SK-N-SH treated with all-trans-retinoic acid at 6 μM for 48 hours (cell line): ENCODE results near the gene HRH3.

ENCODE experiments used
- ATAC-seq: fragments of 200-7000 bp; cut with Tn5 transposase; 3 replicates; pipeline ENCODE4 v1.9.1; 2020; ENCODE audit warnings: mild to moderate bottlenecking, moderate library complexity
- ARNTL ChIP-seq: fragments of 450-650 bp; formaldehyde crosslinking; IDR thresholded peaks from 2 replicates; pipeline ENCODE4 v1.5.0; 2020; ENCODE audit warnings: low read depth, mild to moderate bottlenecking, moderate library complexity, borderline replicate concordance
- BACH2 ChIP-seq: fragments of 250-450 bp; sonication (Bioruptor Pico); IDR thresholded peaks from 2 replicates; pipeline ENCODE4 v1.9.0; 2021; ENCODE audit warnings: mild to moderate bottlenecking, borderline replicate concordance
- CSDC2 ChIP-seq: fragments of 250-450 bp; sonication (Bioruptor Pico); IDR thresholded peaks from 2 replicates; pipeline ENCODE4 v1.5.0; 2020; ENCODE audit warnings: mild to moderate bottlenecking, moderate library complexity
- ESRRG ChIP-seq: fragments of 250-450 bp; sonication (Bioruptor Pico); IDR thresholded peaks from 2 replicates; pipeline ENCODE4 v1.6.1; 2021; ENCODE audit warnings: mild to moderate bottlenecking
- GLIS3 ChIP-seq: fragments of 250-450 bp; sonication (Bioruptor Pico); IDR thresholded peaks from 2 replicates; pipeline ENCODE4 v1.5.0; 2020; ENCODE audit warnings: mild to moderate bottlenecking, moderate library complexity
- ISL1 ChIP-seq: fragments of 250-450 bp; sonication (Bioruptor Pico); IDR thresholded peaks from 2 replicates; pipeline ENCODE4 v2.1.2; 2022; ENCODE audit warnings: mild to moderate bottlenecking, moderate library complexity
- OSR1 ChIP-seq: fragments of 250-450 bp; sonication (Bioruptor Pico); IDR thresholded peaks from 2 replicates; pipeline ENCODE4 v1.8.0; 2022; ENCODE audit warnings: moderate library complexity, mild to moderate bottlenecking, inconsistent platforms
- PPARA ChIP-seq: fragments of 250-450 bp; sonication (Bioruptor Pico); IDR thresholded peaks from 2 replicates; pipeline ENCODE4 v1.5.0; 2020; ENCODE audit warnings: mild to moderate bottlenecking, borderline replicate concordance
- RARB ChIP-seq: fragments of 250-450 bp; sonication (Bioruptor Pico); IDR thresholded peaks from 2 replicates; pipeline ENCODE4 v1.8.0; 2021; ENCODE audit warnings: mild to moderate bottlenecking, moderate library complexity
- SNAI2 ChIP-seq: fragments of 250-450 bp; sonication (Bioruptor Pico); IDR thresholded peaks from 2 replicates; pipeline ENCODE4 v1.5.0; 2020; ENCODE audit warnings: mild to moderate bottlenecking, moderate library complexity
- TCF4 ChIP-seq: fragments of 250-450 bp; sonication (Bioruptor Pico); IDR thresholded peaks from 2 replicates; pipeline ENCODE4 v1.8.0; 2021; ENCODE audit warnings: mild to moderate bottlenecking, moderate library complexity, borderline replicate concordance
- TOX ChIP-seq: fragments of 250-450 bp; sonication (Bioruptor Pico); IDR thresholded peaks from 2 replicates; pipeline ENCODE4 v1.8.0; 2021; ENCODE audit warnings: mild to moderate bottlenecking, moderate library complexity, borderline replicate concordance
- ZC3H10 ChIP-seq: fragments of 250-450 bp; sonication (Bioruptor Pico); IDR thresholded peaks from 2 replicates; pipeline ENCODE4 v1.5.1; 2021; ENCODE audit warnings: mild to moderate bottlenecking, moderate library complexity
- ZFP3 ChIP-seq: fragments of 250-450 bp; sonication (Bioruptor Pico); IDR thresholded peaks from 2 replicates; pipeline ENCODE4 v1.5.0; 2020; ENCODE audit warnings: mild to moderate bottlenecking, moderate library complexity
- ZFP30 ChIP-seq: fragments of 450-650 bp; formaldehyde crosslinking; IDR thresholded peaks from 2 replicates; pipeline ENCODE4 v1.5.0; 2022; ENCODE audit warnings: mild to moderate bottlenecking, moderate library complexity
- ZNF565 ChIP-seq: fragments of 450-650 bp; formaldehyde crosslinking; conservative IDR thresholded peaks from 2 replicates; pipeline ENCODE4 v1.5.0; 2020; ENCODE audit warnings: low read depth, mild to moderate bottlenecking, moderate library complexity
- ZNF70 ChIP-seq: fragments of 450-650 bp; formaldehyde crosslinking; IDR thresholded peaks from 2 replicates; pipeline ENCODE4 v1.5.0; 2020; ENCODE audit warnings: mild to moderate bottlenecking, moderate library complexity
- ZNF8 ChIP-seq: fragments of 450-650 bp; formaldehyde crosslinking; IDR thresholded peaks from 2 replicates; pipeline ENCODE4 v1.5.0; 2020; ENCODE audit warnings: mild to moderate bottlenecking, moderate library complexity
- TF ChIP-seq, protein P1 (sequence below): fragments of 250-450 bp; sonication (Bioruptor Pico); IDR thresholded peaks from 2 replicates; pipeline ENCODE4 v1.5.1; 2021; ENCODE audit warnings: mild to moderate bottlenecking, moderate library complexity
- TF ChIP-seq, protein P2 (sequence below): fragments of 250-450 bp; sonication (Bioruptor Pico); IDR thresholded peaks from 2 replicates; pipeline ENCODE4 v1.8.0; 2020; ENCODE audit warnings: mild to moderate bottlenecking, moderate library complexity, borderline replicate concordance
- TF ChIP-seq, protein P3 (sequence below): fragments of 250-450 bp; sonication (Bioruptor Pico); IDR thresholded peaks from 2 replicates; pipeline ENCODE4 v1.5.1; 2020; ENCODE audit warnings: low read depth, mild to moderate bottlenecking, moderate library complexity
- TF ChIP-seq, protein P4 (sequence below): fragments of 250-450 bp; sonication (Bioruptor Pico); IDR thresholded peaks from 2 replicates; pipeline ENCODE4 v1.5.0; 2020; ENCODE audit warnings: mild to moderate bottlenecking, moderate library complexity

HRH3 gene

DNA sequence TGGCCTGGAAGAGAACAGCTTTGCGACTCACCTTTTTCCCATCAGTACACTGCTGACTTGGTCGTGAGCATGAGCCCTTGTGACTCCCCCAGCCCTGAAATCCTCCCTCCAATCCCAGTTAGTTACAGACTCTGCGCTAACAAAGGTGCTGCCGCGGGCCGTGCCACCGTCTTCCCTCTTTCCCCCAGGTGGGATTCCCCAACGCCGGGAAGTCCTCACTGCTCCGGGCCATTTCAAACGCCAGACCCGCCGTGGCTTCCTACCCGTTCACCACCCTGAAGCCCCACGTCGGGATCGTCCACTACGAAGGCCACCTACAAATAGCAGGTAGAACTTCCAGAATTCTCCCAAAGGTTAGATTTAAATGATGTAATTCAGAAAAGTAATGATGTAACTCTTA is 21.1 kb downstream of the HRH3 start:
- no peak for ATAC-seq
- TF ChIP-seq ARNTL (CRISPR knock-in tag) (no peak), ZNF8 (CRISPR knock-in tag) (no peak), ZFP3 (CRISPR knock-in tag) (no peak), GLIS3 (CRISPR knock-in tag) (no peak), ZNF565 (no peak), TOX (CRISPR knock-in tag) (no peak), ZNF70 (no peak), PPARA (CRISPR knock-in tag) (no peak), CSDC2 (CRISPR knock-in tag) (no peak), ISL1 (CRISPR knock-in tag) (no peak), ESRRG (CRISPR knock-in tag) (no peak), ZFP30 (CRISPR knock-in tag) (no peak), TCF4 (no peak)
- TF ChIP-seq, protein P1, sequence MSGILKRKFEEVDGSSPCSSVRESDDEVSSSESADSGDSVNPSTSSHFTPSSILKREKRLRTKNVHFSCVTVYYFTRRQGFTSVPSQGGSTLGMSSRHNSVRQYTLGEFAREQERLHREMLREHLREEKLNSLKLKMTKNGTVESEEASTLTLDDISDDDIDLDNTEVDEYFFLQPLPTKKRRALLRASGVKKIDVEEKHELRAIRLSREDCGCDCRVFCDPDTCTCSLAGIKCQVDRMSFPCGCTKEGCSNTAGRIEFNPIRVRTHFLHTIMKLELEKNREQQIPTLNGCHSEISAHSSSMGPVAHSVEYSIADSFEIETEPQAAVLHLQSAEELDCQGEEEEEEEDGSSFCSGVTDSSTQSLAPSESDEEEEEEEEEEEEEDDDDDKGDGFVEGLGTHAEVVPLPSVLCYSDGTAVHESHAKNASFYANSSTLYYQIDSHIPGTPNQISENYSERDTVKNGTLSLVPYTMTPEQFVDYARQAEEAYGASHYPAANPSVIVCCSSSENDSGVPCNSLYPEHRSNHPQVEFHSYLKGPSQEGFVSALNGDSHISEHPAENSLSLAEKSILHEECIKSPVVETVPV = no peak
- TF ChIP-seq, protein P2, sequence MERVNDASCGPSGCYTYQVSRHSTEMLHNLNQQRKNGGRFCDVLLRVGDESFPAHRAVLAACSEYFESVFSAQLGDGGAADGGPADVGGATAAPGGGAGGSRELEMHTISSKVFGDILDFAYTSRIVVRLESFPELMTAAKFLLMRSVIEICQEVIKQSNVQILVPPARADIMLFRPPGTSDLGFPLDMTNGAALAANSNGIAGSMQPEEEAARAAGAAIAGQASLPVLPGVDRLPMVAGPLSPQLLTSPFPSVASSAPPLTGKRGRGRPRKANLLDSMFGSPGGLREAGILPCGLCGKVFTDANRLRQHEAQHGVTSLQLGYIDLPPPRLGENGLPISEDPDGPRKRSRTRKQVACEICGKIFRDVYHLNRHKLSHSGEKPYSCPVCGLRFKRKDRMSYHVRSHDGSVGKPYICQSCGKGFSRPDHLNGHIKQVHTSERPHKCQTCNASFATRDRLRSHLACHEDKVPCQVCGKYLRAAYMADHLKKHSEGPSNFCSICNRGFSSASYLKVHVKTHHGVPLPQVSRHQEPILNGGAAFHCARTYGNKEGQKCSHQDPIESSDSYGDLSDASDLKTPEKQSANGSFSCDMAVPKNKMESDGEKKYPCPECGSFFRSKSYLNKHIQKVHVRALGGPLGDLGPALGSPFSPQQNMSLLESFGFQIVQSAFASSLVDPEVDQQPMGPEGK (CRISPR knock-in tag) = no peak

DNA sequence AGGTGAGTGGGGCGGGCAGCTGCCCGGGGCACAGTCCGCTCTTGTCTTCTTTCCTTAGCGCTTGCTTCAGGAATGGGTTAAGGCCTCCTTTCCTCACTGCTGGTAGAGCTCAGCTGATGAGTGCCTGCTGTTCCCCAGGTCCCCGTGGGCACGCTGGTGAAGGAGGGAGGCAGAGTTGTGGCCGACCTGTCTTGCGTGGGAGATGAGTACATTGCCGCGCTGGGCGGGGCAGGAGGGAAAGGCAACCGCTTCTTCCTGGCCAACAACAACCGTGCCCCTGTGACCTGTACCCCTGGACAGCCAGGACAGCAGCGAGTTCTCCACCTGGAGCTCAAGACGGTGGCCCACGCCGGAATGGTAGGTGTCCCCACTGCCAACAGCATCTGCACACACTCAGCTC is 21.6 kb downstream of the HRH3 start:
- TF ChIP-seq ZNF70 (no peak), CSDC2 (CRISPR knock-in tag) (no peak), TCF4 (no peak), ZFP3 (CRISPR knock-in tag) (no peak), ISL1 (CRISPR knock-in tag) (no peak), SNAI2 (CRISPR knock-in tag) (no peak), ZFP30 (CRISPR knock-in tag) (no peak), BACH2 (CRISPR knock-in tag) (no peak), OSR1 (CRISPR knock-in tag) (no peak)
- TF ChIP-seq, protein P1 = no peak
- no peak; the same call in 2 of the 3 replicates for ATAC-seq

DNA sequence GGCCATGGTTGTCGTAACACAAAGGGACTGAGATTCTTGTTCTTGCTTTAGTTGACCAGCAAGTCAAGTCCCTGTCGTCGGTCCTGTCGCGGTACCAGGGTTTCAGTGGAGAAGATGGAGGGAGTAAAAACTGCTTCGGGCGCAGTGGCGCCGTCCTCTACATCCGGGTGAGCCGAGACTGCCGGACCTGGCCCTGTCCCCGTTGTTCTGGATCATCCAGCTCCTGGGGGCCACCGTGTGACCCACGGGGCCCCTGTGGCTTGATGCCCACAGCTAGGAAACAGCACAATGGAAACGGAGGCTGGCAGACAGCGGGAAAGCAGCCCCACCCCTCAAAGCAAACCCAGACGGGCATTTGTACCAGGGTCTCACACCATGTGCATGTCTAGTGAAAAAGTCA is 22.3 kb downstream of the HRH3 start:
- no peak for TF ChIP-seq ZFP30 (CRISPR knock-in tag)
- TF ChIP-seq ZFP3 (CRISPR knock-in tag) = no peak
- no peak for TF ChIP-seq BACH2 (CRISPR knock-in tag)
- no peak for TF ChIP-seq ZNF8 (CRISPR knock-in tag)
- no peak for ATAC-seq

DNA sequence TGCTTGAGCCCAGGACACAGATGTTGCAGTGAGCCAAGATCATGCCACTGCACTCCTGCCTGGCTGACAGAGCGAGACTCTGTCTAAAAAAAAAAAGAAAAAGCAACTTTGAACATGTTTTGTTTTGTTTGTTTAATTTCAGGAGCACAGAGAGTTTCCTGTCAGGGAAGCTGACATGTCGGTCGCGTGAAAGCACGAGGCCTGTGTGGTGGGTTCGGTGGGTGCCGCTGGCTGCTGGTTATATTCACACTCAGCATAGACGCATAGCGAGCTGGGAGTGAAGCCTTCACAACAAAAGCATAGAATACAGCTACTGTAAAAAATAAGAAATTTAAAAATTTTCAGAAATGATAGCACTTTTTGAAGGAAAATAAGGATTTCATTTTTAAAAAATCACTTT is 22.8 kb downstream of the HRH3 start:
- no peak for ATAC-seq
- TF ChIP-seq GLIS3 (CRISPR knock-in tag) (no peak), RARB (CRISPR knock-in tag) (no peak), SNAI2 (CRISPR knock-in tag) (no peak), ESRRG (CRISPR knock-in tag) (no peak), ARNTL (CRISPR knock-in tag) (no peak), ZFP30 (CRISPR knock-in tag) (no peak), ZNF8 (CRISPR knock-in tag) (no peak), PPARA (CRISPR knock-in tag) (no peak), ISL1 (CRISPR knock-in tag) (no peak), OSR1 (CRISPR knock-in tag) (no peak), ZC3H10 (CRISPR knock-in tag) (no peak), TOX (CRISPR knock-in tag) (no peak), ZFP3 (CRISPR knock-in tag) (no peak)
- TF ChIP-seq, protein P3, sequence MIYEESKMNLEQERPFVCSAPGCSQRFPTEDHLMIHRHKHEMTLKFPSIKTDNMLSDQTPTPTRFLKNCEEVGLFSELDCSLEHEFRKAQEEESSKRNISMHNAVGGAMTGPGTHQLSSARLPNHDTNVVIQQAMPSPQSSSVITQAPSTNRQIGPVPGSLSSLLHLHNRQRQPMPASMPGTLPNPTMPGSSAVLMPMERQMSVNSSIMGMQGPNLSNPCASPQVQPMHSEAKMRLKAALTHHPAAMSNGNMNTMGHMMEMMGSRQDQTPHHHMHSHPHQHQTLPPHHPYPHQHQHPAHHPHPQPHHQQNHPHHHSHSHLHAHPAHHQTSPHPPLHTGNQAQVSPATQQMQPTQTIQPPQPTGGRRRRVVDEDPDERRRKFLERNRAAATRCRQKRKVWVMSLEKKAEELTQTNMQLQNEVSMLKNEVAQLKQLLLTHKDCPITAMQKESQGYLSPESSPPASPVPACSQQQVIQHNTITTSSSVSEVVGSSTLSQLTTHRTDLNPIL (CRISPR knock-in tag) = no peak
- TF ChIP-seq, protein P4, sequence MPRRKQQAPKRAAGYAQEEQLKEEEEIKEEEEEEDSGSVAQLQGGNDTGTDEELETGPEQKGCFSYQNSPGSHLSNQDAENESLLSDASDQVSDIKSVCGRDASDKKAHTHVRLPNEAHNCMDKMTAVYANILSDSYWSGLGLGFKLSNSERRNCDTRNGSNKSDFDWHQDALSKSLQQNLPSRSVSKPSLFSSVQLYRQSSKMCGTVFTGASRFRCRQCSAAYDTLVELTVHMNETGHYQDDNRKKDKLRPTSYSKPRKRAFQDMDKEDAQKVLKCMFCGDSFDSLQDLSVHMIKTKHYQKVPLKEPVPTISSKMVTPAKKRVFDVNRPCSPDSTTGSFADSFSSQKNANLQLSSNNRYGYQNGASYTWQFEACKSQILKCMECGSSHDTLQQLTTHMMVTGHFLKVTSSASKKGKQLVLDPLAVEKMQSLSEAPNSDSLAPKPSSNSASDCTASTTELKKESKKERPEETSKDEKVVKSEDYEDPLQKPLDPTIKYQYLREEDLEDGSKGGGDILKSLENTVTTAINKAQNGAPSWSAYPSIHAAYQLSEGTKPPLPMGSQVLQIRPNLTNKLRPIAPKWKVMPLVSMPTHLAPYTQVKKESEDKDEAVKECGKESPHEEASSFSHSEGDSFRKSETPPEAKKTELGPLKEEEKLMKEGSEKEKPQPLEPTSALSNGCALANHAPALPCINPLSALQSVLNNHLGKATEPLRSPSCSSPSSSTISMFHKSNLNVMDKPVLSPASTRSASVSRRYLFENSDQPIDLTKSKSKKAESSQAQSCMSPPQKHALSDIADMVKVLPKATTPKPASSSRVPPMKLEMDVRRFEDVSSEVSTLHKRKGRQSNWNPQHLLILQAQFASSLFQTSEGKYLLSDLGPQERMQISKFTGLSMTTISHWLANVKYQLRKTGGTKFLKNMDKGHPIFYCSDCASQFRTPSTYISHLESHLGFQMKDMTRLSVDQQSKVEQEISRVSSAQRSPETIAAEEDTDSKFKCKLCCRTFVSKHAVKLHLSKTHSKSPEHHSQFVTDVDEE (CRISPR knock-in tag) = no peak
- TF ChIP-seq, protein P2 (CRISPR knock-in tag) = no peak
- TF ChIP-seq, protein P1 = no peak
